Mesenchymal stem cell (in vitro differentiated cells and primary cell): ENCODE results near the gene RAMACL.

Experiments
- DNase-seq: peaks from one replicate; pipeline ENCODE4 v3.0.0-alpha.2; 2013
- H2AFZ ChIP-seq: one replicate; pipeline ENCODE4 v1.6.1; 2013; ENCODE audit warnings: low read depth, mild to moderate bottlenecking, control low read depth, inconsistent platforms, low read length, moderate library complexity
- H2AK5ac ChIP-seq: 2 replicates; pipeline ENCODE4 v1.6.1; 2013; ENCODE audit warnings: low read length, moderate library complexity, mild to moderate bottlenecking, inconsistent platforms; ENCODE audit not compliant: severe bottlenecking
- H2BK120ac ChIP-seq: one replicate; pipeline ENCODE4 v1.6.1; 2013; ENCODE audit warnings: low read depth, mild to moderate bottlenecking, inconsistent platforms, low read length, moderate library complexity
- H2BK12ac ChIP-seq, 2 experiments: one replicate each; pipeline ENCODE4 v1.6.1; 2013; ENCODE audit warnings: inconsistent platforms in 2 of 2, low read length in 2 of 2, mild to moderate bottlenecking in 2 of 2, moderate library complexity in 2 of 2, control low read depth in 1 of 2
- H2BK15ac ChIP-seq: one replicate; pipeline ENCODE4 v1.6.1; 2013; ENCODE audit warnings: mild to moderate bottlenecking, low read depth, inconsistent platforms; ENCODE audit not compliant: poor library complexity, severe bottlenecking
- H2BK5ac ChIP-seq: 2 replicates; pipeline ENCODE4 v1.6.1; 2013; ENCODE audit warnings: low read depth, mild to moderate bottlenecking, low read length, control low read depth, inconsistent platforms; ENCODE audit not compliant: poor library complexity, severe bottlenecking
- H3K14ac ChIP-seq, 2 experiments: one replicate each; pipeline ENCODE4 v1.6.1; 2013; ENCODE audit warnings: inconsistent platforms in 2 of 2, low read length in 2 of 2, control low read depth in 1 of 2, mild to moderate bottlenecking in 1 of 2, moderate library complexity in 1 of 2
- H3K18ac ChIP-seq, 2 experiments: one replicate each; pipeline ENCODE4 v1.6.1; 2013; ENCODE audit warnings: inconsistent platforms in 2 of 2, low read length in 2 of 2, control low read depth in 1 of 2, low read depth in 1 of 2, mild to moderate bottlenecking in 1 of 2
- H3K23ac ChIP-seq, 2 experiments: one replicate each; pipeline ENCODE4 v1.6.1; 2013; ENCODE audit warnings: inconsistent platforms in 2 of 2, low read length in 2 of 2, mild to moderate bottlenecking in 2 of 2, moderate library complexity in 2 of 2, control low read depth in 1 of 2
- H3K27ac ChIP-seq: 2 replicates; pipeline ENCODE4 v1.5.1; 2013; ENCODE audit warnings: mild to moderate bottlenecking, moderate library complexity, low read length, control low read depth, inconsistent platforms; ENCODE audit not compliant: poor library complexity, severe bottlenecking
- H3K27me3 ChIP-seq, 2 experiments: 2 replicates each; pipeline versions ENCODE4 v1.6.1 to v1.7.0; 2013; ENCODE audit warnings: low read length in 2 of 2, mild to moderate bottlenecking in 2 of 2, moderate library complexity in 2 of 2, control low read depth in 1 of 2, inconsistent platforms in 1 of 2; ENCODE audit not compliant: control insufficient read depth in 1 of 2, insufficient read depth in 1 of 2
- H3K36me3 ChIP-seq, 2 experiments: 2 replicates each; pipeline versions ENCODE4 v1.6.1 to v1.7.0; 2013; ENCODE audit warnings: low read length in 2 of 2, control low read depth in 1 of 2, inconsistent platforms in 1 of 2, low read depth in 1 of 2, mild to moderate bottlenecking in 1 of 2; ENCODE audit not compliant: insufficient read depth in 2 of 2, control insufficient read depth in 1 of 2
- H3K4ac ChIP-seq, 2 experiments: one replicate each; pipeline ENCODE4 v1.6.1; 2013; ENCODE audit warnings: inconsistent platforms in 2 of 2, low read length in 2 of 2, mild to moderate bottlenecking in 2 of 2, moderate library complexity in 2 of 2, control low read depth in 1 of 2, low read depth in 1 of 2
- H3K4me1 ChIP-seq: 2 replicates; pipeline ENCODE4 v1.6.1; 2013; ENCODE audit warnings: low read depth, low read length, control low read depth; ENCODE audit not compliant: control insufficient read depth, insufficient read depth
- H3K4me2 ChIP-seq: 2 replicates; pipeline ENCODE4 v1.6.1; 2013; ENCODE audit warnings: low read length, mild to moderate bottlenecking, inconsistent platforms; ENCODE audit not compliant: poor library complexity, severe bottlenecking
- H3K4me3 ChIP-seq, 2 experiments: 2 replicates each; pipeline versions ENCODE4 v1.5.1 to v1.7.0; 2013; ENCODE audit warnings: low read length in 2 of 2, mild to moderate bottlenecking in 2 of 2, control low read depth in 1 of 2, low read depth in 1 of 2; ENCODE audit not compliant: insufficient read depth in 1 of 2
- H3K79me1 ChIP-seq: replicated peaks from 2 replicates; pipeline ENCODE4 v1.6.1; 2013; ENCODE audit warnings: mild to moderate bottlenecking, control low read depth, low read length, inconsistent platforms; ENCODE audit not compliant: poor library complexity, severe bottlenecking
- H3K9ac ChIP-seq: 2 replicates; pipeline ENCODE4 v1.7.0; 2013; ENCODE audit warnings: mild to moderate bottlenecking, low read length, moderate library complexity
- H3K9me3 ChIP-seq: 2 replicates; pipeline ENCODE4 v1.7.0; 2013; ENCODE audit warnings: mild to moderate bottlenecking, low read length; ENCODE audit not compliant: control insufficient read depth
- H4K8ac ChIP-seq: one replicate; pipeline ENCODE4 v1.6.1; 2013; ENCODE audit warnings: inconsistent platforms, mild to moderate bottlenecking, low read length, moderate library complexity
- H4K91ac ChIP-seq: one replicate; pipeline ENCODE4 v1.6.1; 2013; ENCODE audit warnings: mild to moderate bottlenecking, low read length, inconsistent platforms
- WGBS: methylation state at CpG from one replicate; pipeline ENCODE4 v1.1.7; 2013; ENCODE audit warnings: mixed read lengths; 5-methylcytosine and 5-hydroxymethylcytosine counted together

The RAMACL gene

DNA sequence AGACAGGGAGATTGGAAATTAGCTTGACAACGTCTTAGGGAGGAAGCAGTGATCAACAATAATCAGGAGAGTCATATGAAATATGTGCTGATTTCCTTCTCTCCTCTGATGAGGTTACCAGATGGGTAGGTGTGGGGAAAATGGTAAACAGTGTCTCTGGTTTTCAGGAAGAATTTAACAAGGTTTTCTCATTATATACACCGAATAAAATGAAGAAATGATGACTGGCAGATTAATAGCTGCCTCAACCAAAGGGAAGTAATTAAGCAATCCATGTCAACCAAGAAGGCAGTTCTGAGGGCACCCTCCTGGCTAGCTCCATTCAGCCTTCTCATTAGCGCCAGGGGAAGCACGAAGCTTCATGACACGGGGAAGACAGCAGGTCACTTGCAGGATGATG is 12.7 kb upstream of the RAMACL start:
- Histone ChIP-seq H3K4me1 (peaks cover 12% of the 10 kb centered on the region), H2AFZ (no peak overlapping the region), H4K8ac (no peak overlapping the region), H3K18ac (peak overlapping the region; percentile 90 to 97), H3K4ac (peak overlapping the region; percentile 87 to 90), H4K91ac (peak overlapping the region; percentile 44), H3K4me3 (no peak overlapping the region), H3K14ac (no peak overlapping the region), H3K23ac (no peak overlapping the region), H3K36me3 (peaks cover 0 to 3% of the 10 kb centered on the region in 2 experiments), H2AK5ac (no peak overlapping the region), H2BK12ac (peak overlapping the region; percentile 91 to 92), H3K9ac (no peak overlapping the region), H3K4me2 (no peak overlapping the region), H3K79me1 (peaks cover 8% of the 10 kb centered on the region), H3K9me3 (no peaks in the 10 kb centered on the region), H3K27ac (no peak overlapping the region), H2BK120ac (peak overlapping the region; percentile 93), H2BK15ac (no peak overlapping the region), H2BK5ac (no peak overlapping the region), H3K27me3 (no peaks in the 10 kb centered on the region)
- 91% methylated on average over 4 of the region's 5 CpGs for WGBS
- DNase-seq, result no peak

DNA sequence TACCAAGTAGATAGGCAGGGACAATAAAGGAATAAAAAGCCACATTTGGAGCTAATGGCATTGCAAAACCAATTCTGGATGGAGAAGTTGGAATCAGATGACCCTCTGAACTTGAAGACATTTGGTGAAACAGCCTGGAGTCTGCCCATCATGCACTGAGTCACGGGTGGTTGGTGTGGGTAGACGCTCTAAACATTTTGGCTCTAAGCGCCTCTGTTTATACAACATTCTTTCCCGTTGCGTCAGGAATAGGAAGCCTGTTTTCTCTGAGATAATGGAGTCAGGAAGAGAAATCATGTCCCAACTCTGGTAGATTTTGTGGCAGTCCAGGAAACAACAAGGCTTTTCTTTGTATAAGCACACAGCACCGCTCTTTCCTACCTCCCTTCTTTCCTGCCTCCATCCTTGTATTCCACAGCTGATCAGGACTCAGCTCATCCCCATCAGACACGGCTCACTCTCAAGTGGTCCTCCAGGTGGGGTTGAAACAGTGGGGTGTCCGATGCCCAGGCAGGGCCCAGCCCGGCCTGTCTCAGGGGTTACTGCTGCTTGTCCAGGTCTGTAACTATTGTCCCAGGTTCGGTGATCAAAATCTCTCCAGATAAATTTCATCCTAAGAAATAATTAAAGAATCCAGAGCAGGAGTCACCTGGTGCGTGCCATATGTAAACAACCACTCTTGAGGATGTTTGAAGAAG is 12.1 kb upstream of the RAMACL start:
- no peaks in the 10 kb centered on the region for H3K9me3 ChIP-seq
- H3K23ac ChIP-seq, result no peak overlapping the region
- peak overlapping the region; percentile 4 for H3K27ac ChIP-seq
- H3K9ac ChIP-seq, result peak overlapping the region; percentile 43
- peak overlapping the region; percentile 33 to 90 for H3K4ac ChIP-seq
- H2AK5ac ChIP-seq, result peak overlapping the region; percentile 76
- H2BK5ac ChIP-seq, result no peak overlapping the region
- H3K27me3 ChIP-seq, result no peaks in the 10 kb centered on the region
- no peak overlapping the region for H3K4me2 ChIP-seq
- no peak overlapping the region for H3K4me3 ChIP-seq
- H2BK12ac ChIP-seq, result peak overlapping the region; percentile 91 to 96
- H3K79me1 ChIP-seq, result peaks cover 8% of the 10 kb centered on the region
- peak overlapping the region; percentile 52 for H2BK15ac ChIP-seq
- H3K4me1 ChIP-seq, result peaks cover 12% of the 10 kb centered on the region
- peak; percentile 96 for DNase-seq
- peak overlapping the region; percentile 93 for H2BK120ac ChIP-seq
- H3K14ac ChIP-seq, result no peak overlapping the region
- H3K36me3 ChIP-seq, result peaks cover 0 to 2% of the 10 kb centered on the region in 2 experiments
- WGBS, result 32% methylated on average over 9 of the region's 11 CpGs
- no peak overlapping the region for H2AFZ ChIP-seq
- H3K18ac ChIP-seq, result peak overlapping the region; percentile 90 to 97
- peak overlapping the region; percentile 99 for H4K91ac ChIP-seq
- H4K8ac ChIP-seq, result peak overlapping the region; percentile 96

DNA sequence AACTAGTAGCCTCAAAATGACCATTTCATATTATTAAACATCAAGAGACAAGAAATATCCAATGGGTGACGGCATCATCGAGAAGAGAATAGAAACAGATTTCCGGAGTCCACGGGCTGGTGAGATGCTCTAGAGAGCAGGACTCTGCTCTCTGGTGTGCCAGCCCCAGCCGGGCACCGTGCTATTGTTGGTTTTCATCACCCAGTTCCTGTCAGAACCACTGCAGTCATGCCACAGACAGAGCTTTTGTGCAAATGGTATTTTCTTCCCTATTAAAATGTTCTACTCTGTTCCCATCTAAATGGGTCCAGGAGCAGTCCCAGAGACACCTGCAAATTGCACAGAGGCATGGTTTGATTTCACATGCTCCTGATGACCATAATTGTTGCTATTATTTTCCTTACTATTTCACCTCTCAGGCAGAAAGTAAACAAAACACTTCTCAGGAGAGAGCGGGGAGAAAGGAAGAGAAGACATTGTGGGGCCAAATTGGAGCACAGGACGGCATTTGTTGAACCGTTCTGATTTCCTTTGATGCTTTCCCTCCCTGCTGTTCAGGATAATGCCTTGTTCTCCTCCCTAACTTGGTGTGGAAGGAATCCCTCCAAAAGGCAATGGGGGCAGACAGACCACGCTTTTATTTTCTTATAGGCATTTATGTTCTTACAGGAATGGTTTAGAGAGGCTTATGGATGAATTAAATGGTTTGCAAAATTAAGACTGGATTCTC is 11.4 kb upstream of the RAMACL start:
- H3K36me3 ChIP-seq, result no peaks in the 10 kb centered on the region
- DNase-seq, result no peak
- WGBS, result 83% methylated on average over 10 of the region's 10 CpGs

More for the DNA sequence above, 11.4 kb upstream of the RAMACL start:
- no peak overlapping the region for H2BK15ac ChIP-seq
- no peaks in the 10 kb centered on the region for H3K9me3 ChIP-seq
- H2AK5ac ChIP-seq, result no peak overlapping the region
- H3K14ac ChIP-seq, result peak overlapping the region in 1 of 2 experiments; percentile 49
- H3K79me1 ChIP-seq, result peaks cover 8% of the 10 kb centered on the region
- H4K91ac ChIP-seq, result peak overlapping the region; percentile 85
- H4K8ac ChIP-seq, result peak overlapping the region; percentile 70
- H3K4me3 ChIP-seq, result no peak overlapping the region
- H3K18ac ChIP-seq, result peak overlapping the region; percentile 56 to 81
- no peak overlapping the region for H3K27ac ChIP-seq
- no peak overlapping the region for H2BK5ac ChIP-seq
- no peak overlapping the region for H3K23ac ChIP-seq
- H3K27me3 ChIP-seq, result no peaks in the 10 kb centered on the region
- H2BK120ac ChIP-seq, result peak overlapping the region; percentile 39
- no peak overlapping the region for H3K9ac ChIP-seq
- peak overlapping the region; percentile 60 to 89 for H2BK12ac ChIP-seq
- no peak overlapping the region for H3K4me2 ChIP-seq
- H2AFZ ChIP-seq, result no peak overlapping the region
- H3K4me1 ChIP-seq, result peaks cover 12% of the 10 kb centered on the region
- peak overlapping the region in 1 of 2 experiments; percentile 97 for H3K4ac ChIP-seq
